Chondrocyte (in vitro differentiated cells): Measurements from ENCODE around the gene AGRN. TPM values are rescaled to one million over a fixed set of nuclear protein-coding genes. Genes with fewer than 3 reads are reported as not detected.

Experiments used
- DNase-seq: peaks from one replicate; pipeline ENCODE4 v3.0.0; 2021; ENCODE audit warnings: mixed read lengths, low spot score
- H3K27ac Mint-ChIP-seq: one replicate; pipeline ENCODE4 v1.8.0; 2021; ENCODE audit warnings: mild to moderate bottlenecking, moderate library complexity, mixed read lengths; ENCODE audit not compliant: unreplicated experiment
- H3K27me3 Mint-ChIP-seq: 2 replicates; pipeline ENCODE4 v1.8.0; 2021; ENCODE audit warnings: low read depth, mixed read lengths
- H3K36me3 Mint-ChIP-seq: 2 replicates; pipeline ENCODE4 v1.8.0; 2021; ENCODE audit warnings: low read depth, mixed read lengths
- H3K4me1 Mint-ChIP-seq: 2 replicates; pipeline ENCODE4 v1.8.0; 2021; ENCODE audit warnings: low read depth, mild to moderate bottlenecking, mixed read lengths
- H3K4me3 Mint-ChIP-seq: one replicate; pipeline ENCODE4 v1.8.0; 2021; ENCODE audit warnings: mild to moderate bottlenecking, moderate library complexity, mixed read lengths; ENCODE audit not compliant: unreplicated experiment
- H3K9me3 Mint-ChIP-seq: 2 replicates; pipeline ENCODE4 v1.8.0; 2021; ENCODE audit warnings: low read depth, mixed read lengths
- CTCF ChIP-seq: fragments of 200-600 bp; sonication (generic); IDR thresholded peaks from 2 replicates; pipeline ENCODE4 v1.5.0; 2021; ENCODE audit warnings: antibody characterized with exemption, mild to moderate bottlenecking, moderate library complexity
- total RNA-seq: library from RNA; stranded (reverse); gene quantifications from 3 replicates; pipeline ENCODE4 v1.2.1, GENCODE V29; 2021

Gene AGRN
- total RNA-seq, 1 donor from 2014 or later, result 221 TPM

- Mint-ChIP-seq H3K9me3 (no peaks in the 10 kb centered on the region), H3K27me3 (no peaks in the 10 kb centered on the region), H3K4me1 (peaks cover 9% of the 10 kb centered on the region), H3K27ac (no peak overlapping the region), H3K36me3 (peaks cover 2% of the 10 kb centered on the region), H3K4me3 (peak overlapping the region; percentile 25)
- no peak for DNase-seq
- TF ChIP-seq CTCF, result peak; percentile 87
Measured at GRCh38 chr1:1033009-1033587, 13.2 kb downstream of the AGRN start.

GRCh38 chr1:1033731-1034438, 14.0 kb downstream of the AGRN start:
- TF ChIP-seq CTCF, result no peak
- Mint-ChIP-seq H3K27me3 (no peaks in the 10 kb centered on the region), H3K4me3 (no peak overlapping the region), H3K36me3 (peaks cover 2% of the 10 kb centered on the region), H3K27ac (no peak overlapping the region), H3K9me3 (no peaks in the 10 kb centered on the region), H3K4me1 (peaks cover 12% of the 10 kb centered on the region)
- DNase-seq, result no peak

GRCh38 chr1:1034439-1034781, 14.5 kb downstream of the AGRN start:
- no peak for TF ChIP-seq CTCF
- Mint-ChIP-seq H3K27ac (no peak overlapping the region), H3K9me3 (no peaks in the 10 kb centered on the region), H3K4me3 (no peak overlapping the region), H3K4me1 (peaks cover 13% of the 10 kb centered on the region), H3K36me3 (peaks cover 2% of the 10 kb centered on the region), H3K27me3 (no peaks in the 10 kb centered on the region)
- DNase-seq, result no peak

GRCh38 chr1:1035291-1035943, 15.5 kb downstream of the AGRN start:
- no peak for TF ChIP-seq CTCF
- peaks cover 2% of the 10 kb centered on the region for H3K36me3 Mint-ChIP-seq
- H3K27me3 Mint-ChIP-seq, result no peaks in the 10 kb centered on the region
- no peak for DNase-seq
- H3K9me3 Mint-ChIP-seq, result no peaks in the 10 kb centered on the region
- peaks cover 20% of the 10 kb centered on the region for H3K4me1 Mint-ChIP-seq
- no peak overlapping the region for H3K4me3 Mint-ChIP-seq
- H3K27ac Mint-ChIP-seq, result no peak overlapping the region

GRCh38 chr1:1037366-1038327, 17.7 kb downstream of the AGRN start:
- Mint-ChIP-seq H3K4me3 (no peak overlapping the region), H3K27ac (no peak overlapping the region), H3K36me3 (peaks cover 2% of the 10 kb centered on the region), H3K27me3 (no peaks in the 10 kb centered on the region), H3K9me3 (no peaks in the 10 kb centered on the region), H3K4me1 (peaks cover 12% of the 10 kb centered on the region)
- no peak for TF ChIP-seq CTCF
- no peak for DNase-seq
